Activated naive CD4-positive, alpha-beta T cell treated with anti-CD3 and anti-CD28 coated beads, Interleukin-2, amount 10 ng/mL, durations not matched to agents 7 days and 5 days (primary cell): ENCODE results near the gene LNPEP.
"Not testable (repeated sequence)": the region's sequence is repeated elsewhere in the genome, so short reads cannot be mapped to it uniquely, and the experiment has no call there.

ENCODE experiments used
- CTCF ChIA-PET: fragments of 350-600 bp; sonication (Branson Sonifier 250); formaldehyde crosslinking; loops from one replicate; lab custom pipeline; 2021; ENCODE audit warnings: antibody characterized with exemption; lab: Charles Lee
- DNase-seq: peaks from one replicate; pipeline ENCODE4 v3.0.0-alpha.2; 2020
- H3K27ac Mint-ChIP-seq: one replicate; pipeline ENCODE4 v1.8.0; 2021; ENCODE audit warnings: mild to moderate bottlenecking, moderate library complexity, mixed read lengths
- H3K27me3 Mint-ChIP-seq: one replicate; pipeline ENCODE4 v1.8.0; 2021; ENCODE audit warnings: mild to moderate bottlenecking, mixed read lengths
- H3K36me3 Mint-ChIP-seq: one replicate; pipeline ENCODE4 v1.8.0; 2021; ENCODE audit warnings: mixed read lengths
- H3K4me1 Mint-ChIP-seq: one replicate; pipeline ENCODE4 v1.8.0; 2021; ENCODE audit warnings: mixed read lengths
- H3K4me3 Mint-ChIP-seq: one replicate; pipeline ENCODE4 v1.8.0; 2021; ENCODE audit warnings: mild to moderate bottlenecking, moderate library complexity, mixed read lengths
- H3K9me3 Mint-ChIP-seq: one replicate; pipeline ENCODE4 v1.8.0; 2021; ENCODE audit warnings: mixed read lengths

Gene LNPEP

DNA sequence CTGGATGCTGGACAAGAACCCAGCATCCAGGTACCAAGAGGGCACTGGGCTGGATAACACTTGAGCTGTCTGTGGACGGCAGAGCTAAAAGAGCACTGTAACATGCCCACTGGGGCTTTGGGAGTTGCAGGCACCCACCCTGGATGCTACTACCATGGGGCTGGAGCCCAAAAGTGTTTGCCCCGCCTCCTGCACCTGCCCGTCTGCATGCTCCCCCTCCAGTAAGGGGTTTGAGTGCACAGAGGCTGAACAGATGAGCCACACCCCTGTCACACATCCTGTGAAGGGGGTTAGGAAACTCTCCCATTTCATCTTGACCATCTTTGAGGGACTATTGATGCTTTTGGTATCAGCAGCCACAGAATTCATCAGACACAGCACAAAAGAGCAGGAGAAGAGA is 137.5 kb downstream of the LNPEP start:
- CTCF ChIA-PET, result no interaction called here
- Mint-ChIP-seq H3K36me3 (no peaks in the 10 kb centered on the region), H3K9me3 (no peaks in the 10 kb centered on the region), H3K4me3 (no peak overlapping the region), H3K27ac (no peak overlapping the region), H3K4me1 (no peaks in the 10 kb centered on the region), H3K27me3 (peaks cover 4% of the 10 kb centered on the region)
- DNase-seq, result no peak

DNA sequence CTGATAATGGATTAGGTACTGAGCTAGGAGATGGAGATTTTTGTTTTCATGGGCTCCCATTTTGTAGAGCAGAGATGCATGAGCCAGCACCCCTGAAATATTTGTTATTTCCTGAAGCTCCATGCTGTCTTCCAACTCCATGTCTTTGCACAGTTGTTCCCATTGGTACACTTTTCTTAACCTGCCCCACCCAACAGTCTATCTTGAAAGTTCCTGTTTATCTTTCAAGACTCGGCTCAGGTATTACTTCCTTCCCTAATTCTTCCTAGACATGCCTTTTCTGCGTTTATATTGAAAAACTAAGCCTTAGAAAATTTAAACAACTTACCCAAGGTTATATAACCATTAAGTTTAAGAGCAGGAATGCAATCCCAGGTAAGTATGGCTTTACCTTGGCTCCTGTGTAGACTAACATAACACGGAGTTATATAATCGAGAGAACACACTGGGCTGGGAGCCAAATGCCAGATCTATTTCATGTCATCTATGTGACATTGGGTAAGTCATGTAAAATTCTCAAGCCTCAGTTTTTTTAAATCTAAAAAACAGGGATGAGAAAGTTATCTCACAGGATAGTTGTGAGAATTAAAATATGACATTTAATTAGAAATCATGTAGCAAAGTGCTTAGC is 139.1 kb downstream of the LNPEP start:
- H3K27ac Mint-ChIP-seq, result no peak overlapping the region
- no peaks in the 10 kb centered on the region for H3K36me3 Mint-ChIP-seq
- H3K4me1 Mint-ChIP-seq, result no peaks in the 10 kb centered on the region
- no peak for DNase-seq
- H3K27me3 Mint-ChIP-seq, result peaks cover 4% of the 10 kb centered on the region
- H3K9me3 Mint-ChIP-seq, result no peaks in the 10 kb centered on the region
- CTCF ChIA-PET, result no interaction called here
- no peak overlapping the region for H3K4me3 Mint-ChIP-seq

DNA sequence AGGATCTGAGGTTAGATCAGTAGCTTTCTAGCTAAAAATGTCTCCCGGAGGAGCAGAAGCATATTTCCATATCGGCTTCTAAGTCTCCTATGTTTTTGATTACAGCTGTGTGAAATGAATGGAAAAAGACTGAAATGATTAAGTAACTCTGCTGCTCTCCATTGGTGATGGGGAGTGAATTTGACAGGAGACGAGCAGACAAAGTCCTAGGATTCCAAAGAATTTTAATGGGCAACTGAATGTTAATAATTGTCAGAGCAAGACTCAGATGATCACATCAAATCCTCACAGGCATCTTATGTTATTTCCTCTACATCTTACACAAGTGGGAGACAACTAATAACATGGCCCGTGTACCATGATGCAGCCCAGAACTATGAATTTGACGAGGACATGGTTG is 139.8 kb downstream of the LNPEP start:
- Mint-ChIP-seq H3K27ac (no peak overlapping the region), H3K27me3 (no peaks in the 10 kb centered on the region), H3K4me1 (no peaks in the 10 kb centered on the region), H3K9me3 (no peaks in the 10 kb centered on the region), H3K36me3 (no peaks in the 10 kb centered on the region), H3K4me3 (no peak overlapping the region)
- CTCF ChIA-PET, result no interaction called here
- DNase-seq, result no peak

DNA sequence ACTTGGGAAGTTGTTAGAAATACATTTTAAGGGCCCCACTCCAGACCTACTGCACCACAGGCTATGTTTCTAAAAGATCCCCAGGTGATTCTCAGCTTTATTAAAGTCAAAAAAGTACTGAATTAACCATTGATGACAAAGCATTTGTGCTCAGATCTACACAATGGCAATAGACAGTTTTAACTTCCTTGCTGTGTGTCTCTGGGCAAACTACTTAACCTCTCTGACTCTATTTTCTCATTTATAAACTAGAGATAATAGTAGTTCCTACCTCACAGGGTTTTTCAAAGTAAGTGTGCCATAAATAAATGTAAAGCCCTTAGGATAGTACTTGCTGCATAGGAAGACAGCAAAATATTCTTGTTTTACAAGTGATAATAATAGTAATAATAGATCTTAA is 140.2 kb downstream of the LNPEP start:
- no peak for DNase-seq
- CTCF ChIA-PET, result no interaction called here
- H3K4me3 Mint-ChIP-seq, result no peak overlapping the region
- H3K9me3 Mint-ChIP-seq, result no peaks in the 10 kb centered on the region
- H3K36me3 Mint-ChIP-seq, result no peaks in the 10 kb centered on the region
- no peaks in the 10 kb centered on the region for H3K27me3 Mint-ChIP-seq
- no peaks in the 10 kb centered on the region for H3K4me1 Mint-ChIP-seq
- no peak overlapping the region for H3K27ac Mint-ChIP-seq

DNA sequence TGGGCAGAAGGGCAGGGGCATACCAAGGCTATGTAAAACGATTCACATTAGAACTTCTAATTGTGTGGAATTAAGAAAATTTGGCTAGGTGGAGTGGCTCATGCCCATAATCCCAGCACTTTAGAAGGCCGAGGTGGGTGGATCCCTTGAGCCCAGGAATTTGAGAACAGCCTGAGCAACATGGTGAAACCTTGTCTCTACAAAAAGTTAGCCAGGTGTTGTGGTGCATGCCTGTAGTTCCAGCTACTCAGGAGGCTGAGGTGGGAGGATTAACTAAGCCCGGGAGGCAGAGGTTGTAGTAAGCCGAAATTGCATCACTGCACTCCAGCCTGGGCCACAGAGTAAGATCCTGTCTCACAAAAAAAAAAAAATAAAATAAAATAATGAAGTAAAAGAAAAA is 141.4 kb downstream of the LNPEP start:
- H3K27ac Mint-ChIP-seq, result no peak overlapping the region
- CTCF ChIA-PET, result no interaction called here
- no peaks in the 10 kb centered on the region for H3K27me3 Mint-ChIP-seq
- no peak for DNase-seq
- H3K36me3 Mint-ChIP-seq, result no peaks in the 10 kb centered on the region
- H3K4me1 Mint-ChIP-seq, result peaks cover 6% of the 10 kb centered on the region
- no peaks in the 10 kb centered on the region for H3K9me3 Mint-ChIP-seq
- no peak overlapping the region for H3K4me3 Mint-ChIP-seq

DNA sequence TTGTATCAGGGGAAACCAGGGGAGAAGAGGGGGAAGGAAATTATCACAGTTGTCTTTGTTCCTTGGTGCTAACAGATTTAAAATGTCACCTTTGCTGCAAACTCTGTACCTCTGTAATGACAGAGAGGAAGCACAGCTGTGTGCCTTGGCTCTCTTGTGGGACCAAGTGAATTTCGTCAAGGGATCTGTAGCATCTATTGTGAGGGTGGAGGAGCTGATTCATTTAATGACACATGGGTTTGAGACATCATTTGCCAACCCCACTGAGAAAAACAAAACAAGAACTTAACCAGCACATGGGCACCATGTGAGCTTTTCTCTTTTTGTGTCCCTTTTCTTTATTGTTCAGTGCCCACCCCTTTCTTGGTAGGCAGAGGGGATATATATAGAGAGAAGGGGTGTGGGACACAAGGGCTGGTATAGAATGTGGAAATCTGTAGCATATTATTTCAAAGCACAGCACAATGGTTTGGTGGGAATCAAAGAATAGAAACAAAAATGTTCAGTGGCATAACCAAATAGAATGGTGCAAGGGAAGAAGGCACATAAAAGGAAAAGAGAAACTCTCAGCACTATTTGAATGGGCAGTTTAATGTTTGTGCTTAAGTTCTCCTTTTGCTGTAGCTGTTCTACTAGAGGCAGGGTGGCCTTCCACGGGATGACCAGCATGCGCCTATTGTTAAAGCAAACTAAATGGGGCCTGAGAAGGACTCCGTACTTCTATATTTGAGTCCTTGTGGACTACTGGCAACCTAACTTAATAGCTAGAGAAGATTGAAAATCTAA is 143.3 kb downstream of the LNPEP start:
- Mint-ChIP-seq H3K4me1 (peaks cover 9% of the 10 kb centered on the region), H3K27me3 (peaks cover 8% of the 10 kb centered on the region), H3K4me3 (no peak overlapping the region), H3K9me3 (no peaks in the 10 kb centered on the region), H3K36me3 (no peaks in the 10 kb centered on the region), H3K27ac (no peak overlapping the region)
- CTCF ChIA-PET, result no interaction called here
- no peak for DNase-seq

DNA sequence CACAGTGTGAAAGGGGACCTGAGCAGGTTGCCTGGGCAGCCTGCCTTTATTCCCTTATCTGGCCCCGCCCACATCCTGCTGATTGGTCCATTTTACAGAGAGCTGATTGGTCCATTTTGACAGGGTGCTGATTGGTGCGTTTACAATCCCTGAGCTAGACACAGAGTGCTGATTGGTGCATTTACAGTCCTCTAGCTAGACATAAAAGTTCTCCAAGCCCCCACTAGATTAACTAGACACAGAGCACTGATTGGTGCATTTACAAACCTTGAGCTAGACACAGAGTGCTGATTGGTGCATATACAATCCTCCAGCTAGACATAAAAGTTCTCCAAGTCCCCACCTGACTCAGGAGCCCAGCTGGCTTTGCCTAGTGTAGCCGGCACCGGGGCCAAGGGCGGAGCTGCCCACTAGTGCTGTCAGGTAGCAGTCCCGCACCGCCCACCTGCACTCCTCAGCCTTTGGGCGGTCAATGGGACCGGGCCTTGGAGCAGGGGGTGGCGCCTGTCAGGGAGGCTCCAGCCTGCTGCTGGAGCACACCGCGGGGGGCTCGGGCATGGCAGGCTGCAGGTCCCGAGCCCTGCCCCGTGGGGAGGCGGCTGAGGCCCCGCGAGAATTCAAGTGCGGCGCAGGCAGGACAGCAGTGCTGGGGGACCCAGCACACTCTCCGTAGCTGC is 149.0 kb downstream of the LNPEP start:
- H3K9me3 Mint-ChIP-seq, CTCF ChIA-PET, DNase-seq, H3K27ac Mint-ChIP-seq, H3K4me1 Mint-ChIP-seq, H3K36me3 Mint-ChIP-seq, H3K4me3 Mint-ChIP-seq: not testable (repeated sequence)
- H3K27me3 Mint-ChIP-seq, result peaks cover 21% of the 10 kb centered on the region

DNA sequence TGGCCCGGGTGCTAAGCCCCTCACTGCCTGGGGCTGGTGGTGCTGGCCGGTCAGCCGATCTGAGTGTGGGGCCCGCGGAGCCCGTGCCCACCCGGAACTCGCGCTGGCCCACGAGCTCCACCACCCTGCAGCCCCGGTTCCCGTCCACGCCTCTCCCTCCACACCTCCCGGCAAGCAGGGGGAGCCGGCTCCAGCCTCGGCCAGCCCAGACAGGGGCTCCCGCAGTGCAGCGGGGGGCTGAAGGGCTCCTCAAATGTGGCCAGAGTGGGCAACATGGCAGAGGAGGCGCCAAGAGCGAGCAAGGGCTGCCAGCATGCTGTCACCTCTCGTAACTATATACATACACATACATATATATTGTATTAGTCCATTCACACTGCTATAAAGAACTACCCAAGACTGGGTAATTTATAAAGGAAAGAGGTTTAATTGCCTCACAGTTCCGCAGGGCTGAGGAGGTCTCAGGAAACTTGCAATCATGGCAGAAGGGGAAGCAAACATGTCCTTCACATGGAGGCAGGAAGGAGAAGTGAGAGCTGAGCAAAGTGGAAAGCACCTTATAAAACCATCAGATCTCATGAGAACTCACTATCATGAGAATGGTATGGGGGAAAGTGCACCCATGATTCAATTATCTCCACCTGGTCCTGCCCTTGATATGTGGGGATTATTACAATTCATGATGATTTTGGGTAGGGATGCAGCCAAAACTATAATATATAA is 149.7 kb downstream of the LNPEP start:
- Mint-ChIP-seq H3K4me3 (no peak overlapping the region), H3K27me3 (peaks cover 28% of the 10 kb centered on the region), H3K9me3 (peaks cover 3% of the 10 kb centered on the region), H3K4me1 (peaks cover 9% of the 10 kb centered on the region), H3K27ac (no peak overlapping the region), H3K36me3 (no peaks in the 10 kb centered on the region)
- CTCF ChIA-PET, result no interaction called here
- DNase-seq, result no peak
